GM04504 (cell line): Measurements from ENCODE around the gene NCR2.

Experiments
- DNase-seq: peaks from one replicate; pipeline ENCODE4 v3.0.0-alpha.2; 2012; ENCODE audit warnings: low read depth

Gene NCR2

GRCh38 chr6:41331401-41332150 lies 3.8 kb upstream of the NCR2 start:
- DNase-seq, result no peak

- DNase-seq, result no peak
These were observed 3.2 kb upstream of the NCR2 start for GRCh38 chr6:41332241-41332640.

DNA sequence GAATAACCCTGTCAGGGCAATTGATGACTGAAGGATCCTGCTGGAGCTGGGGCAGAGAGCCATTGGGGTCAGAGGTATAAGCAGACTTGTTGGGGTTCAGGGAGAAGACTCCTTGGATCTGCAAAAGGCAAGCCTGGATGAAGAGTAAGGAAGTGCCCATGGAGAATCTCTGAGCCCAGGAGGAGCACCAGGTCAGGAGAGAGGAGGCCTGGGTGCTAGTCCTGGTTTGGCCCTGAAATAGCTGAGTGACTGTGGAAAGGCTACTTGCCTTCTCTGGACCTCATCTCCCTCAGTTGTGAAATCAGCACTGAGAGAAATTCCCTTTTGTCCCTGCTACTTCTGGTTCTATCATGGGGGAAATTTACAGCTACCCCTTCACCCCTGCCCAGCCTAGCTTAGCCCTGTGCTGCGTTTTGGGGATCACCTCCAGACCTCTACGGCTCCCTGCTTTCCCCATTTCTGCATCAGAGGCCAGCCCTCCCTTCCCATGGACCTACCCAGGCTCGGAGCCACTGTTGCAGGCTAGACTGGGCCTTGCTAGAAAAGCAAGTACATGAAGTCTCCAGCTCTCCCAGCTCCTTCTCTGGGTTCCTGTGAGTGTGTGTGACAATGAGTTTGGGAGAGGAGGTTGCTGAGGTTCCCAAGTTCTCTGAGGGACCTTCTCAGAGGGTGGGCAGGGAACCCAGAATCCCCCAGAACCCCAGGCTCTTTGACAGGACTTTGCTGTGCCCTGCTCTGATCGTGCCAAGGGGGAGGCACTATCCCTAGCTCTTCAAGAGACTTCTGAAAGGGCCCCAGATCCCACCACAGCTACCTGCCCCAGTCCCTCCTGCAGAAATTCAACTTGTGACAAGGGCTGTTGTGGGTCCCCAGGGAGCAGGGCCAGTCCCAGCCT lies 2.3 kb upstream of the NCR2 start:
- DNase-seq, result no peak

DNA sequence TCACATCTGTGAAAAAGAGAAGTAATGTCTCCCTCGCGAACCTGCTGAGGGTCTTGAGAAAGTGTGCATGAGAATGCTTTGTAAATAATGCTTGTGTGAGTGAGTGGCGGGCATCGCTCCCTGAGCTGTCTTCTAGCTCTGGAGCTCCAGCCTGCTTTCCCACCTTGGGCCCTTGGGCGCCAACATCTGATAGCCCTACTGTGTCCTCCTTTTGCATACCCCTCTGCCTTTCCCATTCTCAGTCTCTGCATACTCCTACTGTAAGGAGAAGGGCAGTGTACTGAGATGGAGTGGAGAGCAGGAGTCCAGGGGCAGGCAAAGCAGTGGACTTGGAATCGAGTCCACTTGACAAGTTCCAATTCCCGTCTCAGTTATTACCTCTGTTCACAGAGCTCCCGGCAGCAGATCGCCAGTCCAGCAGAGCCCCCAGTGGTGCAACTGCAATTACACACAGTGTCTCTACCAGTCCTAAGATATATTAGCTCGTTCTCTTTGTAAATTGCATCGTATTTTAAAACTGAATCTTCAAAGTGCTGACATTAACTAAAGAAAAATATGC lies 847 bp upstream of the NCR2 start:
- DNase-seq, result no peak

- DNase-seq, result no peak
These were observed 535 bp downstream of the NCR2 start for GRCh38 chr6:41335943-41336342.

- DNase-seq, result no peak
These were observed 1.4 kb downstream of the NCR2 start for GRCh38 chr6:41336824-41337223.

- no peak for DNase-seq
These were observed 2.3 kb downstream of the NCR2 start for GRCh38 chr6:41337709-41338108.

- no peak for DNase-seq
These were observed 3.3 kb downstream of the NCR2 start for GRCh38 chr6:41338659-41339058.

DNA sequence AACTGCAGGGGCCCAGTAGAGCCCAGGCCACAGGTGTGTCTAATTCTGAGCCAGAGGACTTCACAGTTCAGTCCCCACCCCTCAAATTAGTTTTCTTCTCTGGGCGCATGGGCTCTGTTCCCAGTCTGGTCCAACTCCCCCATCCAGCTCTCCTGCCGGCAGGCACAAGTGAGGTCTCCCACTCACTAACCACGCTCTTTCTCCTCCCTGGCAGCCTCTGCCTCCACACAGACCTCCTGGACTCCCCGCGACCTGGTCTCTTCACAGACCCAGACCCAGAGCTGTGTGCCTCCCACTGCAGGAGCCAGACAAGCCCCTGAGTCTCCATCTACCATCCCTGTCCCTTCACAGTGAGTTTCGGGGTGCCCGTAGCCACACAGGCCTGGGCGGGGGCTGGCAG lies 6.2 kb downstream of the NCR2 start:
- no peak for DNase-seq

DNA sequence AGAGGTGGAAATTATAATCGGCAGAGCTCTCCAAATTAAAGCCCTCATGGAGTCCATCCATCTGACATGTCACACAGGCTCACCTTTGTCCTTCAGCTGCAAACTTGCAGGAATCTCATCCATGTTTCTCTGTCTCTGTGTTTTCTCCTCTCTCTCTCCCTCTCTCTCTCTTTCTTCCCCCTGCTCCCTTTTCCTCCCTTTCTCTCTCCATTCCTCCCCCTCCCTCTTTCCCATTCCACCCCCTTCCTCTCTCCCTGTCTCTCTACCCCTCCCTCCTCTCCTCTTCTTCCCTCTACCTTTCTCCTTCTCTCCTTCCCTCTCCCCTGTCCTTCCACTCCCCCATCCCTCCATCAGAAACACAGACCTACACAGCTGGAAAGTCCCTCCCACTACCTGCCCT lies 6.8 kb downstream of the NCR2 start:
- DNase-seq, result no peak

DNA sequence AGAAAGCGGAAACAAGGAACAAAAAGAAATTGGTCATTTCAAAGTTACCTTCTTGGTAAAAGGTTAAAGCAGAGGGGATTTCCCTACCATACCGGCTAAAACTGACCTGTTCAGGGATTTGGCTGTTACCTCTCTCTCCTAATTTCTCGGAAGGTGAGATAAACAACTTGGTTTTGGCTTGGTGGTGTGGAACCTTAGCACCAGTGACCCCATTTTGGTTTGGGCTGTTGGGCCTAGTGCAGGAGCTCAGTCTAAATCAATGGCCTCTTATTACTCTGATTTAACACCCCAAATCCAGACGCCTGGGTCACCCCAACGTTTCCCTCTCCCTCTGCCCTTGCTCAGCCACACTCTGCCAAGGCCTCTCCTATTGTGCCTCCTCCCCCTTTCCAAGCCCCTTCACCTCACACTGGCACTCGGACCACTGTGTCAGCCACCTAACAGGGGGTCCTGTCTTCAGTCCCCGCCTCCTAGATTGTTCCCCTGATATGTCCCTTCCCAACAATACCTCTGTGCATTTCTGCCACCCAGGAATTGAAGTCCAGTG lies 8.3 kb downstream of the NCR2 start:
- DNase-seq, result no peak

GRCh38 chr6:41344876-41345275 lies 9.5 kb downstream of the NCR2 start:
- no peak for DNase-seq

DNA sequence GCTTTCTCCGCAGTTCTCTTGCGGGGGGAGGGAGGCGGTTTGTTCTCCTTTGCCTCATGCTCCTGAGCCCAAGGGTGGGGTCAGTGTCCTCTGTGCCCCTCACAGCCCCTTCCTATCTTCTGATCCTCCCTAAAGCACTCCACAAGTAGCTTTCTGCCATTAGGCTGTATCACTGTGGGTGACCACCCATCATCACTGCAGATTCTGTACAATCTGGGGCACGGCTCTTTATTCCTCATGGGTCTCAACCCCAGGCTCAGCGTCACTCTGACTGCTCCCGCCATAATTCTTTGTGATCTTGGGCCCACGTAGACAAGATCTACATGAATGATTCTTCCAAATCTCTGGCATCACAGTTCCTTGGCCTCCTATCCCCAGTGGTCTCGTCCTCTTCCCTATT lies 10.5 kb downstream of the NCR2 start:
- DNase-seq, result no peak

GRCh38 chr6:41346441-41346840 lies 11.0 kb downstream of the NCR2 start:
- DNase-seq, result no peak

DNA sequence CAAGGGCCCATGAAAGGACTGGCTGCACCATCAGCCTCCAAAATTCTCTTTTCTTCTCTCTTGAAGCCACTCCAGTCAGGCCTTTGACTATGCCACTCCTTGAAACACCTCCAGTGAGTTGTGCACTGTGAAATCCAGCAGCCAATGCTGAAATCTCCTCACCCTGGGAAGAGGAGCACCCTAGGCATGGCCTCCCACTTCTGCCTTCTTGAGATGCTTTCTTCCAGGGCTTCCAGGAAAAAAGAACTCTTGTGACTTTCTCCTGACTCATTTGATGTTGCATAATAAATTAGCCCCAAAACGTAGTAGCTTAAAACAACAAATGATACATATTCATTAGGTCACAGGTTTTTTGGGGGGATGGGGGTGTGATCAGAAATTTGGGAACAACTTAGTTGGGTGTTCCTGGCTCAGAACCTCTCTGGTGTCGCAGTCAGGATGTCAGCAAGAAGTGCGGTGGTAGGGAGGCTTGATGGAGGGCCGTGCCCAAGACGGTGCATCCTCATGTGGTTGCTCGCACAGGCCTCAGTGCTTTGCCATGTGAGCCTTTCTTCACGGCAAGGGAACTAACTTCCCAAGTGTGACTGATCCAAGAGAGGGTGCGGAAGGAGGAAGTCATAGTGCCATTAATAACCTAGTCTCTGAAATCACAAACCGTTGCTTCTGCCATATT lies 12.1 kb downstream of the NCR2 start:
- DNase-seq, result no peak

GRCh38 chr6:41348934-41349333 lies 13.5 kb downstream of the NCR2 start:
- DNase-seq, result no peak

DNA sequence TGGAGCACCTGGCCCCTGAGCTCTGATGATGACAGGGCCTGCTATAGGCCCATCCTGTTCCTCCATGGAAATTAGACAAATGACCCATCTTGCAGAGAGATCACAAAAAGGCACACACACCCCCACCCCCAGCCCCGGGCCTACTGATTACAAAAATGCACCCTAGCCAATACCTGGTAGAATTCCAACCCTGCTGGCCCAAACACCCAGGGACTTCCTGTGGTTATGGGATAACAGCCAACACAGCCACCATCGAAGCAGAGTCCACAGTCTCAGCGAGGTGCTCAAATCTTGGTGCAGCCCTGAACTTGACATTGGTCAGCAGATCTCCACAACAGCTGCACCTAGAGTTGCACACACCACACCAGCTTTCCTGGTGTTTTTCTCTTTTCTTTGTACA lies 17.0 kb downstream of the NCR2 start:
- no peak for DNase-seq

- no peak for DNase-seq
These were observed 17.5 kb downstream of the NCR2 start for GRCh38 chr6:41352907-41353306.

DNA sequence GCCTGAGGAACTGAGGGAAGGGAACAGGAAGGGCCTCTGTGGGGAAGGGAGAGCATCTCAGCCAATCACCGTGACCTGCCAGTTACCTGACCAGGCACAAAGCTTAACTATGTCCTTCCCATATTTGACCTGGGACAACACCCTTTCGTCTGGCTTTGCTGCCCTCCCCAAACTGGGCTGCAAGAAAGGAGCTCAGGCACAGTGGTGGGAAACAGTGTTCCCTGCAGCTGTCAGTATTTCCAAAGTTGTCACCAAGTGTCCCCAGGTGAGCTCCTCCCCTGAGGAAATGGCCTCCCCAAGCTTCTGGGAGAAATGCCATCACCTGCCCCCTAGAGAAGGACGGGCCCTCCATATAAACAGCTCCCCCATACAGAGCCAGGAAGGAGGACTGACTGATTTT lies 17.9 kb downstream of the NCR2 start:
- no peak for DNase-seq

GRCh38 chr6:41355952-41356351 lies 20.5 kb downstream of the NCR2 start:
- DNase-seq, result no peak

- DNase-seq, result no peak
These were observed 21.4 kb downstream of the NCR2 start for GRCh38 chr6:41356825-41357224.

- DNase-seq, result no peak
These were observed 23.1 kb downstream of the NCR2 start for GRCh38 chr6:41358503-41358902.
